ENCODE results near the gene ANAPC2.

Gene ANAPC2

DNA sequence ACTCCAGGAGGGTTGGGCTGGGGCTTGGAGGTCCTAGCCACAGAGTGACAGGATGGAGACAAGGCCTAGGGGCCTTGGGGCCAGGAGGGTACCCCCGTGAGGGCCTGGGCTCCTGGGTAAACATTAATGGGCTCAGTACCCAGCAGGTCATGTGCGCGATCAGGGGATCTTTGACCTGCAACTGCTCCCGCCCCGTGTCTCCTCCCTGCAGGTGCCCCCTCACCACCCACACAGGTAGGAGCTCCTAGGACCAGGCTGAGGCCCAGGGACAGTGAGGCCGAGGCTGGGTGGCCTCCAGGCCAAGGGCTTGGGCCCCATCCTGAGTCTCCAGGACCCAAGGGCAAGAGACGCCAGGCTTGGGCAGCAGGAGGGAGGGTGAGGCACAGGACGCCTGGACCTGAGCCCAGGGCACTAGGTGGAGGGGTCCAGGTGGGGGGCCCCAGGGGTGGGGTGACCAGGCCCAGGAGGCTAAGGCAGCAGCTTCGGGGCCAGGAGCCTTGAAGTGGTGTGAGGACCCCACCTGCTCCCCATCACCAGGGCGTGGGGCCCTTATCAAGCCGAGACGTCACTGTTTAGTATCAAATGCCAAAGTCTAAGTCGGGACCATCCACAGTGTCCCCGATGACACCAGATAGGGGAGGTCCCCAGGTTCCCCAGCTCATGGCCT is 42.5 kb upstream of the ANAPC2 start, which contains the start of gene SLC34A3:
Gene SLC34A3, plus strand, starts transcription at position 197 of the 667 bp plus-strand sequence. CDS start 802 bp downstream, outside the sequence.
- no peak within 1 kb of the TSS for H2AFZ ChIP-seq (ENCODE audit: low read depth, low read length)
- no peak within 1 kb of the TSS for H3K4me3 ChIP-seq (ENCODE audit: low read length)
- H3K27me3 ChIP-seq (ENCODE audit: low read depth, low read length): 0 out of 2 replicates have a peak, but pooled peaks cover 2% of the 10 kb centered on the region
- H3K27ac ChIP-seq (ENCODE audit: low read length): no peak within 1 kb of the TSS
- no peaks in the 10 kb centered on the region for H3K36me3 ChIP-seq (replicated peaks; ENCODE audit: low read depth, low read length)
- H3K79me2 ChIP-seq (ENCODE audit: low read length): no peaks in the 10 kb centered on the region
- H3K4me2 ChIP-seq (ENCODE audit: low read length): no peak within 1 kb of the TSS
- peaks cover 24% of the 10 kb centered on the region for H3K4me1 ChIP-seq (ENCODE audit: low read length)
- H3K9ac ChIP-seq (ENCODE audit: low read length): no peak within 1 kb of the TSS
- H3K9me3 ChIP-seq (ENCODE audit: insufficient read depth, low read length): no peaks in the 10 kb centered on the region
- H4K20me1 ChIP-seq (ENCODE audit: insufficient read depth, low read length): no peaks in the 10 kb centered on the region
- TF ChIP-seq EZH2phosphoT487 (IDR thresholded peaks at IDR 0.05; ENCODE audit: low read depth): no peak
- TF ChIP-seq, protein P1, sequence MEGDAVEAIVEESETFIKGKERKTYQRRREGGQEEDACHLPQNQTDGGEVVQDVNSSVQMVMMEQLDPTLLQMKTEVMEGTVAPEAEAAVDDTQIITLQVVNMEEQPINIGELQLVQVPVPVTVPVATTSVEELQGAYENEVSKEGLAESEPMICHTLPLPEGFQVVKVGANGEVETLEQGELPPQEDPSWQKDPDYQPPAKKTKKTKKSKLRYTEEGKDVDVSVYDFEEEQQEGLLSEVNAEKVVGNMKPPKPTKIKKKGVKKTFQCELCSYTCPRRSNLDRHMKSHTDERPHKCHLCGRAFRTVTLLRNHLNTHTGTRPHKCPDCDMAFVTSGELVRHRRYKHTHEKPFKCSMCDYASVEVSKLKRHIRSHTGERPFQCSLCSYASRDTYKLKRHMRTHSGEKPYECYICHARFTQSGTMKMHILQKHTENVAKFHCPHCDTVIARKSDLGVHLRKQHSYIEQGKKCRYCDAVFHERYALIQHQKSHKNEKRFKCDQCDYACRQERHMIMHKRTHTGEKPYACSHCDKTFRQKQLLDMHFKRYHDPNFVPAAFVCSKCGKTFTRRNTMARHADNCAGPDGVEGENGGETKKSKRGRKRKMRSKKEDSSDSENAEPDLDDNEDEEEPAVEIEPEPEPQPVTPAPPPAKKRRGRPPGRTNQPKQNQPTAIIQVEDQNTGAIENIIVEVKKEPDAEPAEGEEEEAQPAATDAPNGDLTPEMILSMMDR (IDR thresholded peaks at IDR 0.05; ENCODE audit: low read depth, low read length): no peak

DNA sequence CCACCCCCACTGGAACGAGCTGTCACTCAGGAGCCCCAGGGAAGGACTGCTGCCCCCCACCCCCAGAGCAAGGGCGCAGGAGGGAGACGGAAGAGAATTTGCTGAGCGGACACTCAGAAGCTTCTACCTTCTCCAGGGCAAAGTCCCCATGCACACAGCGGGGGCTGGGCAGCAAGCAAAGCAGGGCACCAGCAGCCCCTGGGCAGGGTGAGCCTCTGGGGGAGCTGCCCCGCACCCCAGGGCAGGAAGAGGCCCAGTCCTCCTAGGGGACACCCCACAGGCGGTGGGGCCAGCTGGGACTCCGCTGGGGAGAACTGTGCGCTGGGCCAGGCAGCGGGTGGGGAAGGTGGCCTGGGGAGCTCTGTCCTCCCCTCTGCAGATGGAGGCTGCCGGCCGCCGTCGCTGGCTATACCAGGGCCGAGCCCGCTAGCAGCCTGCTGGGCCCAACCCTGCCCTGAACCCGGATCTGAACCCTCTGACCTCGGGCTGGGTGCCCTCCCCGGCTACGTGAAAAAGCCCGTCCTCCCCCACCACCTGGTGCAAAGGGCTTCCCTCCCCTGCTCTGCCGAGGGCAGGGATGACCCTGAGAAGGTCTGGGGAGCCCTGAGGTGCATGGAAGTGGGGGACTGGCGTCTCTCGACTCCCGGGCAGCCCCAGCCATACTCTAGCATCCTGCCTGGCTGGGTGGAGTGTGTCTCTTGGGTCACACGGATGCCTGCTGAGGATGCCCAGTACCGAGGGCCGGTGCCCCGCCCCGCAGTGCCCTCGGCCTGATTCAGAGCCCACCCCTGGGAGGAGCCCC is 41.7 kb upstream of the ANAPC2 start:
- peaks cover 16% of the 10 kb centered on the region for H3K4me1 ChIP-seq (ENCODE audit: low read length)
- no peaks in the 10 kb centered on the region for H3K9me3 ChIP-seq (ENCODE audit: insufficient read depth, low read length)
- no peaks in the 10 kb centered on the region for H3K36me3 ChIP-seq (replicated peaks; ENCODE audit: low read depth, low read length)
- no peak overlapping the region for H3K27ac ChIP-seq (ENCODE audit: low read length)
- 0 out of 2 replicates have a peak, but pooled peaks cover 2% of the 10 kb centered on the region for H3K27me3 ChIP-seq (ENCODE audit: low read depth, low read length)
- no peak overlapping the region for H3K4me3 ChIP-seq (ENCODE audit: low read length)
- no peaks in the 10 kb centered on the region for H4K20me1 ChIP-seq (ENCODE audit: insufficient read depth, low read length)
- no peak overlapping the region for H3K4me2 ChIP-seq (ENCODE audit: low read length)
- H3K79me2 ChIP-seq (ENCODE audit: low read length): no peaks in the 10 kb centered on the region
- no peak for TF ChIP-seq EZH2phosphoT487 (IDR thresholded peaks at IDR 0.05; ENCODE audit: low read depth)
- TF ChIP-seq, protein P1 (IDR thresholded peaks at IDR 0.05; ENCODE audit: low read depth, low read length): no peak
- H3K9ac ChIP-seq (ENCODE audit: low read length): no peak overlapping the region
- no peak overlapping the region for H2AFZ ChIP-seq (ENCODE audit: low read depth, low read length)

DNA sequence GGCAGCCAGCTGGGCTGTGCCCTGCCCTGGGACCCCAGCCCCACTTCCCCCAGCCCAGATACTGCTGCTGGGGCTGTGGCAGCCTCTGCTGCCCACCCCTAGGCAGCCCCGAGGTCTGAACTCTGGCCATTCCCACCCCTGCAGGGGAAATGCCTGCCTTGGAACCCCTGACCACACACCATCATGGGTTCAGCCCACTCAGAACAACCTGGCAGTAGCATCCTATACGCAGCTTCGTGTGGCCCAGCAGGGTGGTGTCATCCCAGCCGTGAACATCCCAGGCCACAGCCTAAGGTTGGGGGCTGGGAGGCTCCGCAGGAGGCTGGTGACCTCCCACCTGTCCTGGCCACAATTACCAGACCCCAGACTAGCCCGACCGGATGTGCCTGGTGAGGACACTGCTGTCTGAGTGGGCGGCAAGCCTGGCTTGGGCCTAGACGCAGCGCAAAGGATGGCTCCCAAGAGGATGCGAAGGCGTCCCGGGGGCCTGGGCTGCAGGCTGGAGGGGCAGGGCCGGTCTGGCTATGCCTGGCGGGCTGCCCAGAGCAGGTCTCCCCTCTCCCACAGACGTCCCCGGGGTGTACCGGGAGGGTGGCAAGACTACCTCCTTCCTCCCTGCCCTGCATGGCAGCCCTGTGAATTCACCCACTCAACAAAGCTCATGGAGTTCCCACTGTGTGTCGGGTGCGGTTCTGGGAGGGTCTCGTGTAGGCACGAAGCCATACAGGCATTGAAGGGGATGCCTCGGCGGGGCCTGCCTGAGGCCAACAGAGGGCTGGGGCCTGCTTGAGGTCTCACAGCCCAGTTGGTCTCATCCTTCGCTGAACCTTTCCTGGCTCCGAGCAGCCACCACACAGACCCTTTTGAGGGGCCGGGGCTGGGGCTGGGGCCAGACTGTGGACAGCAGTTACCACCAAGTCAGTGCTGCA is 40.9 kb upstream of the ANAPC2 start:
- Histone ChIP-seq H3K27ac (ENCODE audit: low read length) (no peak overlapping the region), H3K9me3 (ENCODE audit: insufficient read depth, low read length) (no peaks in the 10 kb centered on the region), H3K4me3 (ENCODE audit: low read length) (no peak overlapping the region), H2AFZ (ENCODE audit: low read depth, low read length) (no peak overlapping the region), H3K9ac (ENCODE audit: low read length) (no peak overlapping the region), H3K27me3 (ENCODE audit: low read depth, low read length) (0 out of 2 replicates have a peak, but pooled peaks cover under 1% of the 10 kb centered on the region), H3K79me2 (ENCODE audit: low read length) (no peaks in the 10 kb centered on the region), H4K20me1 (ENCODE audit: insufficient read depth, low read length) (no peaks in the 10 kb centered on the region), H3K36me3 (replicated peaks; ENCODE audit: low read depth, low read length) (no peaks in the 10 kb centered on the region), H3K4me2 (ENCODE audit: low read length) (no peak overlapping the region), H3K4me1 (ENCODE audit: low read length) (peaks cover 10% of the 10 kb centered on the region)
- TF ChIP-seq, protein P1 (IDR thresholded peaks at IDR 0.05; ENCODE audit: low read depth, low read length): no peak
- TF ChIP-seq EZH2phosphoT487 (IDR thresholded peaks at IDR 0.05; ENCODE audit: low read depth): no peak

All from OCI-LY3 (cell line).